ENCODE results near the gene FAAP20. TPM values are rescaled to one million over a fixed set of nuclear protein-coding genes. Genes with fewer than 3 reads are reported as not detected.

Gene FAAP20
- total and polyA plus RNA-seq, 10 of the 15 experiments (the other 5 are each of a cell fraction or from before 2014, with no cell fraction given) = 0.79 to 91.8 (median 20.9) TPM

GRCh38 chr1:2152954-2153353 lies 41.6 kb downstream of the FAAP20 start:
- ATAC-seq (no peak), FAIRE-seq (no peak), DNase-seq (ENCODE audit: low read depth, low spot score) (no peak)
- intact Hi-C loops (cut with micrococcal nuclease; ENCODE audit: unreplicated experiment) = no loop called here
- no peaks in the 10 kb centered on the region for H3K9me3 ChIP-seq (replicated peaks; ENCODE audit: control insufficient read depth, insufficient read depth, low read length)
- ChIA-PET POLR2A (no interaction called here), SMC1A (ENCODE audit: uncharacterized antibody, unreplicated experiment) (no interaction called here), CTCF (no interaction called here), RAD21 (ENCODE audit: unreplicated experiment) (no interaction called here)
- in situ Hi-C loops (cut with MboI) = no loop called here
- H3K4me2 ChIP-seq (ENCODE audit: control insufficient read depth, insufficient read depth) = no peak overlapping the region
- H3K27me3 ChIP-seq (replicated peaks in 1 of 2; ENCODE audit: control insufficient read depth in 2 of 2, insufficient read depth in 2 of 2, low read length in 1 of 2) = no peaks in the 10 kb centered on the region
- WGBS (ENCODE audit: insufficient coverage, insufficient replicate concordance, low lambda C conversion rate, missing lambda C conversion rate) = 79% methylated on average over 11 of the region's 11 CpGs
- H4K20me1 ChIP-seq (ENCODE audit: control insufficient read depth, insufficient read depth) = no peaks in the 10 kb centered on the region
- H3K36me3 ChIP-seq (ENCODE audit: control insufficient read depth in 2 of 2, insufficient read depth in 2 of 2, low read length in 1 of 2) = no peaks in the 10 kb centered on the region
- no TSS peak for BruUV-seq (replicated peaks)
- H3K4me3 ChIP-seq = no peak overlapping the region
- H3K4me1 ChIP-seq (ENCODE audit: control insufficient read depth, insufficient read depth, low read length) = no peaks in the 10 kb centered on the region
- no peak overlapping the region for H3K9ac ChIP-seq (ENCODE audit: control insufficient read depth, insufficient read depth, low read length)
- H3K27ac ChIP-seq (ENCODE audit: control insufficient read depth, insufficient read depth) = no peak overlapping the region
- TF ChIP-seq IRF3 (IDR thresholded peaks at IDR 0.05) (no peak), TAF1 (IDR thresholded peaks at IDR 0.05; ENCODE audit: borderline replicate concordance, low read depth, low read length) (no peak), HCFC1 (IDR thresholded peaks at IDR 0.05; ENCODE audit: low read length) (no peak), ETV6 (conservative IDR thresholded peaks at IDR 0.05 in 1 of 2, IDR thresholded peaks at IDR 0.05 in 1 of 2; ENCODE audit: borderline replicate concordance in 1 of 2, low read depth in 1 of 2) (no peak), ZBED1 (IDR thresholded peaks at IDR 0.05; ENCODE audit: borderline replicate concordance) (no peak)
- TF ChIP-seq, protein P1, sequence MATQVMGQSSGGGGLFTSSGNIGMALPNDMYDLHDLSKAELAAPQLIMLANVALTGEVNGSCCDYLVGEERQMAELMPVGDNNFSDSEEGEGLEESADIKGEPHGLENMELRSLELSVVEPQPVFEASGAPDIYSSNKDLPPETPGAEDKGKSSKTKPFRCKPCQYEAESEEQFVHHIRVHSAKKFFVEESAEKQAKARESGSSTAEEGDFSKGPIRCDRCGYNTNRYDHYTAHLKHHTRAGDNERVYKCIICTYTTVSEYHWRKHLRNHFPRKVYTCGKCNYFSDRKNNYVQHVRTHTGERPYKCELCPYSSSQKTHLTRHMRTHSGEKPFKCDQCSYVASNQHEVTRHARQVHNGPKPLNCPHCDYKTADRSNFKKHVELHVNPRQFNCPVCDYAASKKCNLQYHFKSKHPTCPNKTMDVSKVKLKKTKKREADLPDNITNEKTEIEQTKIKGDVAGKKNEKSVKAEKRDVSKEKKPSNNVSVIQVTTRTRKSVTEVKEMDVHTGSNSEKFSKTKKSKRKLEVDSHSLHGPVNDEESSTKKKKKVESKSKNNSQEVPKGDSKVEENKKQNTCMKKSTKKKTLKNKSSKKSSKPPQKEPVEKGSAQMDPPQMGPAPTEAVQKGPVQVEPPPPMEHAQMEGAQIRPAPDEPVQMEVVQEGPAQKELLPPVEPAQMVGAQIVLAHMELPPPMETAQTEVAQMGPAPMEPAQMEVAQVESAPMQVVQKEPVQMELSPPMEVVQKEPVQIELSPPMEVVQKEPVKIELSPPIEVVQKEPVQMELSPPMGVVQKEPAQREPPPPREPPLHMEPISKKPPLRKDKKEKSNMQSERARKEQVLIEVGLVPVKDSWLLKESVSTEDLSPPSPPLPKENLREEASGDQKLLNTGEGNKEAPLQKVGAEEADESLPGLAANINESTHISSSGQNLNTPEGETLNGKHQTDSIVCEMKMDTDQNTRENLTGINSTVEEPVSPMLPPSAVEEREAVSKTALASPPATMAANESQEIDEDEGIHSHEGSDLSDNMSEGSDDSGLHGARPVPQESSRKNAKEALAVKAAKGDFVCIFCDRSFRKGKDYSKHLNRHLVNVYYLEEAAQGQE (IDR thresholded peaks at IDR 0.05; ENCODE audit: low read depth, low read length) = no peak
- no peaks in the 10 kb centered on the region for H3K79me2 ChIP-seq (ENCODE audit: control insufficient read depth, insufficient read depth, low read length)
- no peak overlapping the region for H2AFZ ChIP-seq (ENCODE audit: control insufficient read depth, low read depth, low read length)

All from GM12878 (cell line).